Measurements from ENCODE around the gene PYHIN1. TPM values are rescaled to one million over a fixed set of nuclear protein-coding genes. Genes with fewer than 3 reads are reported as not detected.

PYHIN1 gene
- polyA plus RNA-seq, 1 of the 3 experiments (the other 2 are of a cell fraction): not detected

DNA sequence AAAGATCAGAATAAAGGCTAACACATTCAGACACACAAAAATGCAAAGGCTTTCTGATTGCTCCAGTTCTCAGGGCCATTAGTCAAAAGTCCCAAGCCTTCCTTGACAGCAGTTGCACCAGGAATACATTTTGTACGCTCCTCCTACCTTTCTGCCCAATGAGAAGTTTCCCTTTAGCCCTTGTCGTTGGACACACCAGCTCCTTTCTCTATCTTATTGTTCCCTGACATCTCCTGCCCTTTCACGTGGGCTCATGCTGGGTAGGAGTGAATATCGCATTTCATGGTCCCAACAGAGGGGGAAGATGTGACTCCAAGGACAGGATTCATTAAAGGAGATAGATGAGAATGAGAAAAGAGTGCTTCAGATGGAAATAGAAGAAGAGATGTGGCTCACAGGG is 44.9 kb downstream of the PYHIN1 start (continued):
- TF ChIP-seq RCOR1 (IDR thresholded peaks at IDR 0.05; ENCODE audit: low read length) (no peak), RAD21 (IDR thresholded peaks at IDR 0.05; ENCODE audit: low read length) (no peak), NFIC (IDR thresholded peaks at IDR 0.05; ENCODE audit: borderline replicate concordance) (no peak)

- no peaks in the 10 kb centered on the region for H3K36me3 ChIP-seq (replicated peaks in 1 of 2; ENCODE audit: control insufficient read depth in 1 of 2, insufficient read depth in 2 of 2, low read length in 1 of 2)
- H3K9me3 ChIP-seq: no peaks in the 10 kb centered on the region
- H4K20me1 ChIP-seq (ENCODE audit: insufficient read depth): no peaks in the 10 kb centered on the region
- no peaks in the 10 kb centered on the region for H3K4me1 ChIP-seq (ENCODE audit: control insufficient read depth in 1 of 2, insufficient read depth in 2 of 2, low read depth in 1 of 2, low read length in 1 of 2)
- POLR2A ChIA-PET: no interaction called here
- no peaks in the 10 kb centered on the region for H3F3A ChIP-seq (replicated peaks; ENCODE audit: insufficient read depth)
- H3K9ac ChIP-seq: no peak overlapping the region
- no peaks in the 10 kb centered on the region for H3K27me3 ChIP-seq (ENCODE audit: insufficient read depth)
- CTCF ChIA-PET: interaction anchor here (1.9 kb wide), 1 partner anchor 20 kb away, joined by 6 read pairs; no protein-coding TSS in a partner anchor
- WGBS (ENCODE audit: low lambda C conversion rate): 1% methylated on average over 2 of the region's 2 CpGs
- H3K4me2 ChIP-seq: no peak overlapping the region
- H3K9me2 ChIP-seq: no peaks in the 10 kb centered on the region
- H3K79me2 ChIP-seq (ENCODE audit: insufficient read depth): no peaks in the 10 kb centered on the region
- DNase-seq: no peak
- TF ChIP-seq, protein P1, sequence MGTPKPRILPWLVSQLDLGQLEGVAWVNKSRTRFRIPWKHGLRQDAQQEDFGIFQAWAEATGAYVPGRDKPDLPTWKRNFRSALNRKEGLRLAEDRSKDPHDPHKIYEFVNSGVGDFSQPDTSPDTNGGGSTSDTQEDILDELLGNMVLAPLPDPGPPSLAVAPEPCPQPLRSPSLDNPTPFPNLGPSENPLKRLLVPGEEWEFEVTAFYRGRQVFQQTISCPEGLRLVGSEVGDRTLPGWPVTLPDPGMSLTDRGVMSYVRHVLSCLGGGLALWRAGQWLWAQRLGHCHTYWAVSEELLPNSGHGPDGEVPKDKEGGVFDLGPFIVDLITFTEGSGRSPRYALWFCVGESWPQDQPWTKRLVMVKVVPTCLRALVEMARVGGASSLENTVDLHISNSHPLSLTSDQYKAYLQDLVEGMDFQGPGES (IDR thresholded peaks at IDR 0.05; ENCODE audit: low read depth, low read length): no peak
- TF ChIP-seq RFX5 (IDR thresholded peaks at IDR 0.05; ENCODE audit: low read length): no peak
- no peak for TF ChIP-seq USF2 (IDR thresholded peaks at IDR 0.05; ENCODE audit: borderline replicate concordance, low read depth, low read length)
- no peak for TF ChIP-seq NFIC (IDR thresholded peaks at IDR 0.05; ENCODE audit: borderline replicate concordance)
- TF ChIP-seq TEAD4 (IDR thresholded peaks at IDR 0.05; ENCODE audit: borderline replicate concordance, insufficient read depth): no peak
- no peak for TF ChIP-seq FOXJ3 (CRISPR knock-in tag; IDR thresholded peaks at IDR 0.05)
- no peak for TF ChIP-seq GATA2 (CRISPR knock-in tag; IDR thresholded peaks at IDR 0.05)
- TF ChIP-seq EP300 (IDR thresholded peaks at IDR 0.05; ENCODE audit: borderline replicate concordance in 1 of 2, low read depth in 1 of 2, low read length in 1 of 2): no peak
- TF ChIP-seq TAF1 (IDR thresholded peaks at IDR 0.05; ENCODE audit: borderline replicate concordance, low read depth, low read length): no peak
- no peak for TF ChIP-seq CHD2 (IDR thresholded peaks at IDR 0.05; ENCODE audit: low read length, partially characterized antibody)
- TF ChIP-seq NRF1 (IDR thresholded peaks at IDR 0.05; ENCODE audit: low read depth, low read length): no peak
- TF ChIP-seq RCOR1 (IDR thresholded peaks at IDR 0.05; ENCODE audit: low read length): no peak
- no peak for TF ChIP-seq RAD21 (IDR thresholded peaks at IDR 0.05; ENCODE audit: low read length)
- TF ChIP-seq ZBTB33 (IDR thresholded peaks at IDR 0.05; ENCODE audit: borderline replicate concordance, low read depth): no peak
- no peak for TF ChIP-seq USF1 (IDR thresholded peaks at IDR 0.05; ENCODE audit: borderline replicate concordance, low read depth)
- TF ChIP-seq RXRA (IDR thresholded peaks at IDR 0.05; ENCODE audit: borderline replicate concordance, low read depth): no peak
- TF ChIP-seq MEF2A (IDR thresholded peaks at IDR 0.05; ENCODE audit: borderline replicate concordance, low read depth): no peak
- TF ChIP-seq JUND (IDR thresholded peaks at IDR 0.05): no peak
- H2AFZ ChIP-seq (ENCODE audit: low read depth): no peak overlapping the region
- no peak overlapping the region for H3K27ac ChIP-seq (ENCODE audit: low read depth in 2 of 2, low read length in 1 of 2)
- H3K4me3 ChIP-seq (ENCODE audit: low read depth in 2 of 2, low read length in 1 of 2): no peak overlapping the region
These were observed 47.4 kb downstream of the PYHIN1 start for GRCh38 chr1:158978730-158979129.

Measured in SK-N-SH (cell line).